Medulla oblongata (tissue), 1 donor: ENCODE measurements around the gene PDF.

Experiments used
- DNase-seq: peaks from one replicate; pipeline ENCODE4 v3.0.0-alpha.2; 2015; ENCODE audit errors: extremely low spot score

Gene PDF

GRCh38 chr16:69277413-69277812, 53.0 kb downstream of the PDF start:
- DNase-seq, result no peak
